C4-2B (cell line): ENCODE results near the gene IPO5.
"Not testable (repeated sequence)": the region's sequence is repeated elsewhere in the genome, so short reads cannot be mapped to it uniquely, and the experiment has no call there.

Experiments
- ZFX ChIP-seq: fragments of 450-650 bp; IDR thresholded peaks from 2 replicates; pipeline ENCODE4 v1.6.1; 2017
- TF ChIP-seq, protein P1 (sequence below): fragments of 450-650 bp; conservative IDR thresholded peaks from 2 replicates; pipeline ENCODE4 v1.5.1; 2017; ENCODE audit warnings: mild to moderate bottlenecking

DNA sequence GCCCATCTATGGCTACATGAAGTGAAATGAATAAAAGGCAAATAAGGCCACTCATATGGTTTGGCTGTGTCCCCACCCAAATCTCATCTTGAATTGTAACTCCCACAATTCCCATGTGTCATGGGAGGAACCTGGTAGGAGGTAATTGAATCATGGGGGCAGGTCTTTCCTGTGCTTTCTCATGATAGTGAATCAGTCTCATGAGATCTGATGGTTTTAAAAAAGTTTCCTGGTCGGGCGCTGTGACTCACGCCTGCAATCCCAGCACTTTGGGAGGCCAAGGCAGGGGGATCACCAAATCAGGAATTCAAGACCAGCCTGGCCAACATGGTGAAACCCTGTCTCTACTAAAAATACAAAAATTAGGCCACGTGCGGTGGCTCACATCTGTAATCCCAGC, 4.2 kb upstream of the IPO5 start:
- TF ChIP-seq, protein P1, sequence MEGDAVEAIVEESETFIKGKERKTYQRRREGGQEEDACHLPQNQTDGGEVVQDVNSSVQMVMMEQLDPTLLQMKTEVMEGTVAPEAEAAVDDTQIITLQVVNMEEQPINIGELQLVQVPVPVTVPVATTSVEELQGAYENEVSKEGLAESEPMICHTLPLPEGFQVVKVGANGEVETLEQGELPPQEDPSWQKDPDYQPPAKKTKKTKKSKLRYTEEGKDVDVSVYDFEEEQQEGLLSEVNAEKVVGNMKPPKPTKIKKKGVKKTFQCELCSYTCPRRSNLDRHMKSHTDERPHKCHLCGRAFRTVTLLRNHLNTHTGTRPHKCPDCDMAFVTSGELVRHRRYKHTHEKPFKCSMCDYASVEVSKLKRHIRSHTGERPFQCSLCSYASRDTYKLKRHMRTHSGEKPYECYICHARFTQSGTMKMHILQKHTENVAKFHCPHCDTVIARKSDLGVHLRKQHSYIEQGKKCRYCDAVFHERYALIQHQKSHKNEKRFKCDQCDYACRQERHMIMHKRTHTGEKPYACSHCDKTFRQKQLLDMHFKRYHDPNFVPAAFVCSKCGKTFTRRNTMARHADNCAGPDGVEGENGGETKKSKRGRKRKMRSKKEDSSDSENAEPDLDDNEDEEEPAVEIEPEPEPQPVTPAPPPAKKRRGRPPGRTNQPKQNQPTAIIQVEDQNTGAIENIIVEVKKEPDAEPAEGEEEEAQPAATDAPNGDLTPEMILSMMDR = not testable (repeated sequence)
- TF ChIP-seq ZFX = not testable (repeated sequence)
